ENCODE results near the gene HEMK1.

HEMK1 gene

DNA sequence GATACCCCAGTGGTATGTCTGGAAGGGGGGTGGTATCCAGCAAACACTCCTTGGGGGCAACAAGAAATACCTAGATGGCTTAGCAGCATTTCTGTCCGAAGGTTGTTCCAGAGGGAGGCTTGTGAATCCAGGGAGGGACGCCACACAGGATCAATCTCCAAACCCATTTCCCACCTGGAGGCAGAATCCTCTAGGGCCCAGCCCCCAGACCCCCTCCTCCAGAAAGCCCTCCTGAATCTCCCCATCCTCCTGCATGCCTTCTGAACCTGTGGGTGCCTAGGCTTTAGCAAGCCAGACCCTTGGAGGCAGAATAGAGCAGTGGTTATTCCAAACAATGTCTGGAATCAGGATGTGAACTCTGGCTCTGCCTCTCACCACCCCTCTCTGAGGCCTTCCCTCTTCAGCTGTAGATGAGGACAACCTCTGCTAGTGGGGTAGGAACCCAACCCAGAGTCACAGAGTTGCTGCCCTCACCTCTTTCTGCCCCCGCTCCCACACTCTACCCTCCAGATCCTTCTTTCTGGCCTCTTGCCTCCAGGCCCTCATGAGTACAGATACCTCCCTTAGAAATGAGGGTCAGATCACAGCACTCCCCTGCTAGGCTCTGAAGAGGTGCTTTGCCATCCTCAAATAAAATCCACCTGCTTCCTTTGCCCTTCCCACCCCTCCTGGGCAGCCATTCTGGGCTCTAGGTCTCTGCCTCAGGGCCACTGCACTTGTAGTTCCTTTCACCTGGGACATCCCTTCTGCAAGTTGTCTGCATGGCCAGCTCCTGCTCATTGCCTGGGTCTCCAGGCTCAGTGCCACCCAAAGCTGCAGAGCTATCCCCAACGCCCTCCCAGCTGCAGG, 34.2 kb downstream of the HEMK1 start:
- DNase-seq = peak; percentile 32

DNA sequence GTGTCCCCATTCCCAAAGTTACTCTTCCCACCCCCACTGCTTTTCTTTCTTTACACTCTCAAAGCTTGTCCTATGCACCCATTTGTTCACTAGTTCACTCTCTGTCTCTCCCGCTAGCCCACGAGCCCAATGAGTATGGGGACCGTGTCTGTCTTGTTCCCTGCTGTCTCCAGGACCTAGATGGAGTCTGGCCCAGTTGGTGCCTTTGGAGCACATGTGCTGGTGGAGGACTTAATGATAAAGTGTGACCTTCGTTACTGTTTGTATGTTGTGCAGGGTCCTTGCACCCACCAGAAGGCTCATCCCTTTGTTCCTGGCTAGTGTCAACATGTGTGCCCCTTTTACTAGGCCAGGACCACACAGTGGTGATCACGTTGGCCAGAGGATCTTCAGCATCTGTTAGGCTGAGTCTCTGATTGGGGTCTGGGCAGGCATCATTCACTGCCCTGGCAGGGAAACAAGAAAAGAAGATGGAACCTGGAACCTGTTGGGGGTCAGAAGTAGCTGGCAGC, 34.8 kb downstream of the HEMK1 start:
- no peak for DNase-seq

DNA sequence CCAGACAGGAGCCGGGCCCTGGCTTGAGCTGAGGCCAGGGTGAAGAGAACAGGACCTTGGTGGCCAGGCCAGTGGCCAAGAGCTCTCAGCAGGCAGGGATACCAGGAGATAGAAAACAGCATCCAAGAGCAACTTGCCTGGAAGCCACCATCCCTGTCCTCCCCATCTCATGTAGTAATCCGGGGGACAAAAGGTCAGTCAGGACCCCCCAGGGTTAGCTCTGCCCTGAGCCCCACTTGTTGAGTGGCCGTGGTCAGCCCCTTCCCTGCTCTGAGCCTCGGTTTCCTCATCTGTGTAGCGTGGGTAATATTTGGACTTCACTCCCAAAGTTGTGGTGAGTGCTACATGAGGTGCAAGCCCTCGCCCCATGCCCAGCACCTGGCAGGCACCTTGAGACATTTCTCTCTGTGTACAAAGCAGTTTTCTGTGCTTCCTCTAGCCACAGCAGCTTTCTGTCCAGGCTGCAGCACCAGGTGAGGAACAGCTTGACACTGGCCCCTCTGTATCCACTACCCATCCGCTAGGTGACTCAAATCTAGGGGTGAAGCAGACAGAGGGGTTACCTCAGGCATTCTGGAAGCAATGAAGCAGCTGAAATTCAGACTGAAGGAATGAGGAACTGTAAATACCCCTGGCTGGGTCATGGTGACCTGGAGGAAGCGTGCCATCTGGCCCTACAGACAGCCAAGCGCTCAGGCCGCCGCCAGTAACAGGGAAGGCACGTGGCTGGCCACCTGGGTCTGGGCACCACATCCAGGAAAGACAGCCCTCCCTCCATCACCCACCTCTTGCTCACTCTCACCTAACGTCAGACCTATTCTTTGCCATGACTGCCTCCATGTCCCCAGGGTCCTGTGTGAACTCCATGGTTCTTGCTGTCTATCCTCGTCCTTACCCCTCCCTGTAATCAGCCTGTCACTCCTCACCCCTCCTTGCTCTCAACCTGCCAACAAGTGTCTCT, 35.6 kb downstream of the HEMK1 start:
- DNase-seq = no peak

DNA sequence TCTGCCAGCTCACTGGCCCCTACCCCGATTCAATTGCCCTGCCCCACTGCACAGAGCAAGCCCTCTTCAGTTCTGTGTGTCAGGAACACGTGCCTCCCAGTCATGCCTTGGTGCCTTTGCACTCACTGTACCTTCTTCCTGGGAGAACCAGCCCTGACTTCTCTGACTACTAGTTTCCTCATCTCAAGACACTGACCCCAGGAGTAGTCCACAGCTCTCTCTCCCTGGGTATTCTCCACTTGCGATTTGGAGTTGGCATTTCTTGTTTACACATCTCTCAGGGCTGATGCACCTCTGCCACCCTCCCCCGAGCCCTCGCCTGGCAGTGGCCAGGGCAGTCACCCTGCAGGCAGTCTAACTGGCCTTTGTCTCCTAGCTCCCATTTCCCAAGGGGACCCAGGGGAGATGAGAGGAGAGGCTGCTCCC, 36.6 kb downstream of the HEMK1 start:
- DNase-seq = peak; percentile 31

DNA sequence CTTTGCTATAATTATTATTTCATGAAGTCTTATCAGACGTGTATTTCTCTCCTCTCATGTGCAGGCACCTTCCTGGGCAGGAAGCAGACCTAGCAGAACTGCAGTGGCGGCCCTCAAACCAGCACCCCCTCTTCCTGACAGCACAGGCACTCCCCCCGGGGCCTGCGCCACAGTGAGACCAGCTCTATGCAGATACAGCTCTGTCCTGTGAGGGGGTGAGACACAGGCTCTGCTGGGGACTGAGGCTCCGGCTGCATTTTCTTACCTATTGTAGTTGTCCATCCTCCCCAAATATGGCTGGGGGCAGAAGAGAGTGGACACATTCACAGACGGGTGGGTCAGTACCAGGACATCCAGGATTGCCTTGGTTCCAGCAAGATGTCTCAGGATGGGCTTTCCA, 37.3 kb downstream of the HEMK1 start:
- DNase-seq = peak; percentile 39

DNA sequence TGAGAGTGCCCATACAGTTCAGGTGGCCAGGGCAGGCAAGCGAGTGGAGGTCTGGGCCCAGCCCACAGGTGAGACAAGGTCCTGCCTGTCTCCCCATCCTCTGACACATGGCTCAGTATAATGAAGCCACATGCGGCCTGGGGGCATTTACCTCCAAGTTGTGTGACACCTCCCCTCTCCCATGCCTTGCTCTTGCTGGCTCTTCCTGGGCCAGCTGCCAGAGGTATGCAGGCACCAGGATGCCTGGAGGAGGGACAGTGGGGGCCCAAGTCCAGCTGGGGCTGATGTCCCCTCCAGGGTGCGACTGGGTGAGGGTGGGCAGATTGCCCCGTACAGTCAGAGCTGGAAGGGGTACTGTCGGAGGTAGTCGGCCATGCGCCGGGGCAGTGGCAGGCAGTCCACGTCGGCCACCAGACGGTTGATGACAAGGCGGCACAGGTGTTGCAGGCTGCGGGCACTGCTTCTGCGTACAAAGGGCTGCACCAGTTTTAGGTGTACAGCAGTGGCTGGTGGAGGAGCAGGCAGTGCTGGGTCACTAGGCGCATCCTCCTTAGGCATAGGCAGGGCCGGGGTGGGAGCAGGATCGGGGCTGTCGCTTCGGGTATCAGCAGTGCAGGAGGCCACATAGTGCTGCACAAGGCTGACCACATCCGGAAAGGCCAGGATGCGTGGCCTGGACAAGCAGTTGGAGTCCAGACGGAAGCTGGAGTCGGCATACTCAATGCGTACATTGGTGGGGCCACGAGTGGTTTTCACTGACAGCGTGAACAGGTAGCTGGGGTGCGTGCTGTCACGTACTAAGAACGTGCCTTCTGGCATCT, 38.2 kb downstream of the HEMK1 start:
- peak; percentile 35 for DNase-seq

DNA sequence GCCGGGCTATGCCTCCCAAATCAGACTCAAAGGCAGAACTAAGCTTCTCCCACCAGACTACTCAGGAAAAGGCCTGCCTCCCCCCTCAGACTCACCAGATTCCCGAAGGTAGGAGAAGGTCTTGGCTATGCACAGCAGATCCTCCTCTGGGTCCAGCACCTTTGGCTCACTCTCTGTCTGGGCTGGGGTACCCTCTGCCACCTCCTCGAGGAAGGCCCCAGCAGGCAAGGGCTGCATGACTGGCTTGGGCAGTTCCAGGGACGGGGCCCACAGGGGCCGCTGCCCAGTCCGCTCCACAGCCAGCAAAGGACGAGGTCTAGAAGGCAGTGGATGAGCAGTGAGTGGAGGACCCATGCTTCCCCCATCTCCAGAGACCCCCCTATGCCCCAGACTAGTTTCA, 39.0 kb downstream of the HEMK1 start:
- peak; percentile 31 for DNase-seq

DNA sequence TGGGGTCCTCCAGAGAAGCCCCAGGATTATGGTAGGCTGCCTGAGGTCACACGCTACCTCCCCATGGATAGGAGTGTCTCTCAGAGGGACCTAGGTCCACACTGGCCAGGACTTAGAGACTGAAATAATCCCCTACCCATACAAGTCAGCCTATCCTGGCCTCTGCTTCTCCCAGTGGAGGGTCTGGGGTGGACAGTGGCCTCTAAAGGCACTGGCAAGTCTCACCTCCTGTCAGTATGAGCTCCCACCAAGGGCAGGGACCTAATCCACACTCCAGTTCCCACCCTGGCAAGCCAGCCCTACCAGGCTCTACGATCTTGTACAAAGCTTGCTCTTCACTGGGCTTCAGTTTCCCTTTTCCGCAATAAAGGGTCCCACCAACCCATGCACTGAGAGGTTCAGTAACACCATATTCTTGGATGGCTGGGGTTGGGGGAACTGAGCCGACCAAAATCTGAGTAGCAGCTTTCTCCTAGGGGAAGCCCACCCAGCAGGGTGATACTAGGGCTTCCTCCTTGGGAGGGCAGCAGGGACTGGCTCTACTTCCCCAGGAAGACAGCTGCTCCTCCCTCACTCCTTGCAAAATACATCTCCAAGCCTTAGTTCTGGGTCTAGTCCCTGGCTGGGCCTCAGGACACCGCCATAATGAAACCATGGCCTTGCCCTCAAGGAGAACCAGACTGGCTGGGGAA, 39.9 kb downstream of the HEMK1 start:
- no peak for DNase-seq

DNA sequence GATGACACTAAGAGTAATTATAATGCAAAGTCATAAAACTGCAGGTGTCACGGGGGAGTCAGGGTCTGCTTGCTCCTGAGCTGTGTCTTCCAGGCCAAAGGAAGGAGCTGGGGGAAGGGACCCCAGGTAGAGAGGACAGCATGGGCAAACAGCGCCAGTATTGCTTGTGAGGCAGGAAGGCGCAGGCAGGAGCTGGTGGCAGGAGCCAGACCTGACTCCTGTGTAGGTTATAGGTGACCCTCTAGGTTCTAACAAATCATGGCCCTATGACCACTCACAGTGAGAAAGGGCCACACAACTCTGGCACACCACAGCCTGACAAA, 40.4 kb downstream of the HEMK1 start:
- DNase-seq = peak; percentile 34

DNA sequence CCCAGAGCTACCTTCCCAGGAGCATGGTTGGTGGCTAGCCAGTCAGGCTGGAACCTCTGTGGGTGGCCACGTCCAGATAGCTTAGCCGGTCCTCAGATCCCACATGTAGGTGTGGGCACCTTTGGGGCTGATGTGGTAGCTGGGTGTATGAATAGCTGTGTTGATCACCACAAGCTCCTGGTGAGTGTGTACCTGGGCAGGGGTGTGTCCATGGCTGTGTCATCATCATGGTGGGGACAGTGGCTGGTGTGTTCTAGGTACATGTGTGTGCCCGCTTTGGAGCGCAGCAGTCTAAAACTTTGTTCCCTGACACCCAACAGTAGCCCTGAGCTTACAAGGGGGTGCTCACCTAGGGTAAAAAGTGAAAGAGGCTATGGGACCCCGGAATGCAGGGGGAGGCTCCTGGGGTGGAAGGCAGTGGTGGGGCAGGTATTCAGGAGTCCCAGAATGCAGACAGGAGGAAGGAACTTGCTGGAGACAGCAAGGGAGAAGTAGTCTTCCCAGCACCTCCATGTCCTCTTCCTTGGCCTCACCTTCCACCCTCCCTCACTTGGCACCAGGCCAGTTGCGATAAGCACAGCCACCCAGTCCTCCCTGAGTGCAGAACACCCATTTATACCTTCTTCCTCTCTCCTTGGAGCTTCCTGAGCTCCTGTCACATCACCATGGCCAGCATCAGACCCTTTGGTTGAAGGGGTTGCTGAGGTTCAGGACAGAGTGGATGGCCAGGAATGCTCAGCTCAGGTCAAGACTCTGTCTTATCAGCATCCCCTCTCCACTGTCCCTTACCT, 41.1 kb downstream of the HEMK1 start:
- peak; percentile 57 for DNase-seq

DNA sequence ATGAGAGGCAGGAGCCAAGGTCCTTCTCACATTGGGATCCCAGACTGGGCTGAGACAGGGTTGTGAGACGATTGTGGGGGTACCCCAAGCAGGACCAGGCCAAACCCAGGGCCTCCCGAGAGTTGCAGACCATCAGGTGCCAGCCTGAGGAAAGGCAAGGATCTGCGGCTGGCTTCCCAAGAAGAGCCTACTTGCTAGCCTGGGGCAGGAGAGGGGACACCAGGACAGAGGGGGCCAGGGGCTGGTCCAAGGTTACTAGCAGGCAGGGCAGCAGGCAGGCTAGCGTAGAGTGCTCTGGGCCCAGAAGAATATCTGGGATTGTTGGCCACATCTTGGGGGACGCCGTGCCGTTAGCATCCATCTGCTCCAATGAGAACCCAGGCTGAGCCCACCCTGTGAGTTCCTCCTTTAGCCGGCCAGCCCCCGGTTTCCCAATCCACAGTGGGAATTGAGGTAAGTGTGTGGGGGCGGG, 41.7 kb downstream of the HEMK1 start:
- no peak for DNase-seq

DNA sequence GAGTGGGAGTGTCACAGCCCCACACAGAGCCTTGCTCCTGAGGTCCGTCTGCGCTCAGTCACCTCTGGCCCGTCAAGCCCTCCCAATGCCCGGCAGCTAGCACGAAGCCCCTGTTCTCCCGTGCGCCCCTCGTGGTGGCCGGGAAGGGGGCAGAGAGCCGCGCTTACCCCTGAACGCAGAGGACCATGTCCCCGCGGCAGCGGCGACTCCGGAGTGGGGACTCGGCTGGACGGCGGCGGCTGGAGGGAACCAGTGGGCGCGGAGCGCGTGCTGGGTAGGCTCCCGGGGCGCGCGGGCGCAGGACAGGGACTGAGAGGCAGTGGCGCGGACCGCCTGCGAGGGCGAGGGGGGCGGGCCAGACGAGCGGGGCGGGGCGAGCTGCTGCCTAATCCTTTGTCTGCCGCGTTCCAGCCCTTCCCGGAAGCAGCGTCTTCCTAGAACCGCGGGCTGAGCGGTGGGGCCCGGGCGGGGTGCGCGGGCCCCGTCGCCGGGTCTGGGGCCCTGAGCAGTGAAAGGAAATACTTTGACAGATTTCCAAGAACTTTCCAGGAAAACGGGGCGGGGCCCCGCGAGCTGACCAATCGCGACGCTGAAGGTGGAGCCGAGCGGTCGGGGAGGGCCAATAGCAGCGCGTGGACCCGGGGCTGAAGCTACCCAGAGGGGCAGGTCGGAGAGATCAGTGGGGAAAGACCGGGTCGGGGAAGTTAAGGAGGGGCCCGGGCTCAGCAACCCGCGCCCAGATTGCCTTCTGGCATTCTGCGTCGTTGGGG, 42.3 kb downstream of the HEMK1 start, which contains the start of gene CISH:
Gene CISH, minus strand, starts transcription at position 311 of the 770 bp plus-strand sequence. Its CDS starts 124 bp downstream, at position 187.
- DNase-seq = peak; percentile 99

DNA sequence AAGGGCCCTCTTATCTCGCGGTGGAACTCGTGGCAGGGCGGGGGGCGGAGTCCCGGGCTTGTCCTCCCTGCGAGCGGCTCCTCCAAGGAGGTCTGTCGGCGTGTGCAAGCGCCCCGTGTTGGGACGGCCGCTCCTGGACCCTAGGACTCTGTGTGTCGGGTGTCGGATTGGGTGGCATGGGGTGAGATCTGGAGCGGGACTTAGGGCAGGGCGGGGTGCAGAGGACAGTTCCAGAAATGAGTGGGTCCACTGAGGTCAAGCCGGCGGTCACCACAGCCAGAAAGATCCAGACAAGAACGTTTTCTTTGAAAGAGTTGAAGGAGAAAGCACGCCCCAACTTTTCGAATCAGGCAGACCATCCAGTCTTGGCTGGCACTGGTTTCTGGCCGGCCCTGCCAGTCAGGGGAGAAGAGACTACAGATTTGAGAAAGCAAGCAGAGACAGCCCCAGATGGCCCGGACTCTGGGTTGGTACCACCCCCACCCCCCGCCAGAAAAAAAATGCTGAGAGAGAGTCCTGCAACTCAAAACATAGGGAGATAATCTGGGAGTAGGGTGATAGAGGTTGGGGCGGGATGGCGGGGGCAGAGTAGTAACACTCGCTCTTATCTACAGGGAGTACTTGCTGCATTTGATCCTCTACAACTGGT, 43.0 kb downstream of the HEMK1 start:
- peak; percentile 40 for DNase-seq

DNA sequence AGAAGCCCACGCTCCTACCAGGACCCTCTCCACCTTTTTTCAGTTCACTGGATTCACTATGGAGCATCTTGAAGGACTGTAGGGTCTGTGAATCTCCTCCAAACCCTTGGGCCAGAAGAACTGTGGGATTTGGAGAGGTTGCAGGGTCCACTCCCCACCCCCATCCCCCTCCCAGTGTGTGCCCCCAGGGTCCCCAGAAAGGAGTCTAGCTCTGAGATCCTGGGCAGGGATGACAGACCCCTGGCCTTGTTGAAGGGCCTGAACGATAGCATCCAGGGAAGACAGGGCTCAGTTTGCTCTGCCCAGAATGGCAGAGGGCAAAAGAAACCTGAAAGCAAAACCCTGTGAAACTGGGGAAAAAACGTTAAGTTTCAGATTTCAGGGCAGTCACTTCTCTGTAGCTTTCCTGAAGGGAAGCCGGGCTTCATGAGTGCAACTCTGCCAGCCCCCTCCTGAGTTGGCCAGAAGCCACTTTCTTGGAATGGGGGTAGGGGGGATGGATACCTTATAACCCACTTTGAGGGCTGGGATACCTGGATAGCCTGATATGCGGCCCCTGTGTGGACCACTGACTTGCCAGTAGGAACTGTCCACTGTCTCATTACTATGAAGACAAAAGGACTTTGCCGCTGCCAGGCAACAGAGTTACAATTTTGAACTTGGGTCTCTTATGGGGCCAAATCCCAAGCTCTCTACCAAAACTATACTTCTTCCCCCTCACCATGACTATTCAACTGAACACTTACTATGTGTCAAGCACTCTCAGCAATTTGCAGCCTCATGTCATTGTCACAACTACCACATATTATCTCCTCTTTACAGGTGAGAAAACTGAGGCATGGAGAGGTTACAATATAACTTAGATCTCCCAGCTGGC, 43.9 kb downstream of the HEMK1 start:
- DNase-seq = no peak

DNA sequence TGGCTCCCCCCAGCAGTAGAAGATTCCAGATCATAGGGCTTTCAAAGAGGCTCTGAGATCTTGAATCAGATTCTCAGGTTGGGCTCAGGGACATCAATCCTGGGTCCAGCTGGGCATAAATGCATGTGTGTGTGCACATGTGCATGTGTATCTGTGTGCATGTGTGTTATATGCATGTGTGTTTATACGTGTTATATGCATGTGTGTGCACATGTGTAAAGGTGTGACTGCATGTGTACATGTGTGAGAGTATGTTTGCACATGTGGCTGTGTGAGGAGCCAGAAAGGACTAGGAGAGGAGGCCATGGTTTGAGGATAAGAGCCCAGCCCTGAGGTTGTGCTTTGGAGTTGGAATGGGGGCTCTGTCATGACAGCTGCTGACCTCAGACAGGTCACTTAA, 45.9 kb downstream of the HEMK1 start:
- DNase-seq = no peak

DNA sequence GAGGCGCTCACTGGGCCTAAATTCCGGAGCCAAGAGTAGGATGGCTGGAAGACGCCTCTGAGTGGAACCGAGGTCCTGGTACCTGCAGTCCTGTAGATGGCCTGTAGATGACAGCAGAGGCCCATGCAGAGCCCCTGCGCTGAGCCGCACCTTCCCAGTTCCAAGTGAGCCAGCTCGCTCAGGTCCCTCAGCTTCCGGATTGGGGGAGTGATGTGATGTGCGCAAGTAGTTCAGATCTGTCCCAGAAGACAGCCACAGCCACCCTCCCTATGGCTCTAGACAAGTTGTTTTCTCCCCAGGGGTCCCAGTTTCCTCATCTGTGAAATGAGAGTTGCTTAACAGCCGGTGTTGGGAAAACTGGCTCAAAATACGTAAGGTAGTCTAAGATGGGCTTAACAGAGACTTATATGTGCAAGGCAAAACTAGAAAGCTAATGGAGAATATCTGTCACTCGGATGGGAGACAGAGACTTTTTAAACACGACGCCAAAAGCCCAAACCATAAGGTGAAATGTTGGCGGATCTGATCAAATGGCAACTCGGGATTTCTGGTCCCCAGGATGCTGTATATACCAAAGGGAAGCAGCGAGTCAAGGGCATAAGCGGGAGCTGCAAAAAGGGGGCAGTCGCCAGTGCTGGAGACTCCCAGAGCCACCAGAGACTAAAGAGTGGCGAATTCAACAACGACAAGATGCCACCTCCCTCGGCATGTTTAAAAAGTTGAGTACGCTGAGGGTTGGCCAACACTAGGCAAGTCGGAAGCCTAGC, 46.9 kb downstream of the HEMK1 start:
- peak; percentile 81 for DNase-seq

DNA sequence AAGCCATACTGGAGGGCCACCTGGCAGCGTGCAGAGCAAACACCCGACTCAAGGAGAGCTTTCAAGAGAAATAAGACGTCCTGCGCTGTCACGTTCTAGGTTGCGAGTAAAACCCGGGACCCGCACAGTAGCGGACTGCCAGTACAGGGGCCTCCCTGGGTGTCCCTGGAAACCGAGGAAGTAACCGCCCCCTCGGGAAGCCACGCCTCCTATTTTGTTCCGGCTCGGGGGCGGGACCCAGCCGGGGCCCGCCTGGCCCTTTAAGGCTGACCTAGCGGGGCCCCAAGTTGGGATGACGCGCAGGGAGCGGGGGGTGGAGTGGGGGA, 47.4 kb downstream of the HEMK1 start:
- DNase-seq = peak; percentile 95
